Measurements from ENCODE around the gene PROK2.

The PROK2 gene

GRCh38 chr3:71784914-71785531 is at the start of gene PROK2:
Gene PROK2, minus strand, starts transcription at chr3:71785148. Its CDS starts 96 bp downstream, at chr3:71785052.
- peak within 1 kb of the TSS; percentile 5 to 39 (median 24) for H3K4me3 ChIP-seq
- peak within 1 kb of the TSS in 2 of 21 experiments; percentile 31 to 39 for H3K27ac ChIP-seq

DNA sequence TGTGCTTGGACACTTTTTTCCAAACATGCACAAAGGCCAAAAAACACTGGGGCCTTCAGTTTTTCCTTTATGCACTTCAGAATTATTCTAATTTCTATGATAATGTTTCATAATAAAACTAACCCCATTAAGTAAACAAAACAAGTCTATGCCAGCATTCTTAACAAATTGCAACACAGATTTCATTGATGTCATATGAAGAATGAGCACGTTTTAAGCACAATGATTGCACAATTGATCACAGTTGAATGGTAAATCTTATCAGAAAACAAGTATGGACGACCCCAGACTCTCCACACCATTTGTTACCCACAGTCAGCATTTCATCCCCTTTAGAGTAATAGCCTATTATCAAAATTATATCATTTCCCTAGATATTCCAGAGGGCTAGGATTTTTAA is 46.7 kb upstream of the PROK2 start:
- no peak overlapping the region for H3K27ac ChIP-seq

GRCh38 chr3:71825551-71826283 is 40.8 kb upstream of the PROK2 start:
- Histone ChIP-seq H3K27ac (no peak overlapping the region), H3K4me3 (no peak overlapping the region)

More for the DNA sequence above, 46.7 kb upstream of the PROK2 start:
- H3K4me3 ChIP-seq = no peak overlapping the region

GRCh38 chr3:71821116-71821515 is 36.2 kb upstream of the PROK2 start:
- no peak overlapping the region for H3K27ac ChIP-seq
- H3K4me3 ChIP-seq = no peak overlapping the region

GRCh38 chr3:71817262-71817661 is 32.3 kb upstream of the PROK2 start:
- Histone ChIP-seq H3K4me3 (no peak overlapping the region), H3K27ac (no peak overlapping the region)

GRCh38 chr3:71816767-71817156 is 31.8 kb upstream of the PROK2 start:
- Histone ChIP-seq H3K4me3 (no peak overlapping the region), H3K27ac (no peak overlapping the region)

GRCh38 chr3:71815340-71816067 is 30.6 kb upstream of the PROK2 start:
- Histone ChIP-seq H3K4me3 (no peak overlapping the region), H3K27ac (no peak overlapping the region)

- H3K4me3 ChIP-seq = no peak overlapping the region
- H3K27ac ChIP-seq = no peak overlapping the region
These were observed 28.8 kb upstream of the PROK2 start for GRCh38 chr3:71813704-71814103.

- Histone ChIP-seq H3K4me3 (no peak overlapping the region), H3K27ac (no peak overlapping the region)
These were observed 28.1 kb upstream of the PROK2 start for GRCh38 chr3:71813073-71813472.

GRCh38 chr3:71810056-71810455 is 25.1 kb upstream of the PROK2 start:
- Histone ChIP-seq H3K4me3 (no peak overlapping the region), H3K27ac (no peak overlapping the region)

DNA sequence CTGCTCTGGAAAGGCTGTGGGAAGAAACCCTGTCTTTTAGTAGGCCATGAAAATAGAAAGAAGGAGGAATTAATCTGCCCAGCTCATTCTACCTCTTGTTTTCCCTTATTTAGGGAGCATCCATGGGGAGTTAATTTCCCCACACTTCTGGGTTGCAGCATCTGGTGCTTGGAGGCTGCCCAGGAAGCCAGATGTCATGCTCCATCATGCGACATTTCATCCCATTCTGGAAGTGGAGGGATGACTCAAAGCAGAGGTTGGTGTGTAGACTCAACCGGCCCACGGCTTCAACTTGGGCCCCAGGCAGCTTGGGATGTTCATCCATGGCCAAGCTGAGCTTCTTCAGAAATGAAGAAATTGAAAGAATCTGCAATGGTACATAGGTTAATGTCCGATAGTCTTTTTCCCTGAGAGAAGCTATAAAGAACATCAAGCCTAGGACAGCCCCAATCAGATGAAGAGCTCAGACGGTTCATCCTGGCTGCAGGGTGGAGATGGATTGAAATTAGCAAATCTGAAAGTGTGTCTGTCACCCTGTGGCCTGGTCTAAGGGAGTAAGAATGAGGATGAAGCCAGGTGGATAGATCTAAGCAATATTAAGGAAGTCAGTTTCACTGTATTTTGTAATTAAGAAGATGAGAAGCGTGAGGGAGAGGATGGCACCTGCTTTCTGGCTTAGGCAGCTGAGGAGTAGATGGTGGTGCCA is 24.5 kb upstream of the PROK2 start:
- H3K4me3 ChIP-seq = no peak overlapping the region
- H3K27ac ChIP-seq = no peak overlapping the region

GRCh38 chr3:71806736-71807135 is 21.8 kb upstream of the PROK2 start:
- no peak overlapping the region for H3K27ac ChIP-seq
- H3K4me3 ChIP-seq = no peak overlapping the region

GRCh38 chr3:71805691-71806090 is 20.7 kb upstream of the PROK2 start:
- peak overlapping the region in 1 of 21 experiments; percentile 32 for H3K27ac ChIP-seq

DNA sequence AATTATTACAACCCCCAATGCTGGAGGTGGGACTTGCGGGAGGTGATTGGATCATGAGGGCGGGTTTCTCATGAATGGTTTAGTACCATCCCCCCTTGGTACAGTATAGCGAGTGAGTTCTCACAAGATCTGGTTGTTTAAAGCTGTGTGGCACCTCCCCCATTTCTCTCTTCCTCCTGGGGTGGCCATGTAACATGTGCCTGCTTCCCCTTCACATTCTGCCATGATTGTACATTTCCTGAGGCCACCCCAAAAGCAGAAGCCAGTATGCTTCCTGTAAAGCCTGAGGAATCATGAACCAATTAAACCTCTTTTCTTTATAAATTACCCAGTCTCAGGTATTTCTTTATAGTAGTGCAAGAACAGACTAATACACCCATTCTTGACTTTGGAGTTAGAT is 20.3 kb upstream of the PROK2 start:
- H3K4me3 ChIP-seq = no peak overlapping the region
- H3K27ac ChIP-seq = peak overlapping the region in 1 of 21 experiments; percentile 32

More at GRCh38 chr3:71805691-71806090, 20.7 kb upstream of the PROK2 start:
- H3K4me3 ChIP-seq = no peak overlapping the region

- Histone ChIP-seq H3K27ac (no peak overlapping the region), H3K4me3 (no peak overlapping the region)
These were observed 18.3 kb upstream of the PROK2 start for GRCh38 chr3:71803248-71803647.

DNA sequence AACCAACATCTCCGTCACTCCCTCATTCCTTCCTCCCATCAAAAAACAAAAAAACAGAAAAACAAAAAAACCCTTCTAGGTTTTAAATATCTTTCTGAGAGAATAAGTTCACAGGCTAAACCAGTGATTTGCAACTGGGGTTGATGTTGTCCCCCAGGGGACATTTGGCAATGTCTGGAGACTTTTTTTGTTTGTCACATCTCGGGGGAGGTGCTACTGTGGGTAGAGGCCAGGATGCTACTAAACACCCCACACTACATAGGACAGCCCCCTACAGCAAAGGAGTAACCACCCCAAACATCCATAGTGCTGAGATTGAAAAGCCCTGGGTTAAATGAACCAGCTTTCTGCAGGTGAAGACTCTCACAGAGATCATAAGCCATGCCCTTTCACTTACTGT is 17.0 kb upstream of the PROK2 start:
- Histone ChIP-seq H3K27ac (no peak overlapping the region), H3K4me3 (no peak overlapping the region)

- H3K4me3 ChIP-seq = no peak overlapping the region
- no peak overlapping the region for H3K27ac ChIP-seq
These were observed 15.1 kb upstream of the PROK2 start for GRCh38 chr3:71800023-71800422.

DNA sequence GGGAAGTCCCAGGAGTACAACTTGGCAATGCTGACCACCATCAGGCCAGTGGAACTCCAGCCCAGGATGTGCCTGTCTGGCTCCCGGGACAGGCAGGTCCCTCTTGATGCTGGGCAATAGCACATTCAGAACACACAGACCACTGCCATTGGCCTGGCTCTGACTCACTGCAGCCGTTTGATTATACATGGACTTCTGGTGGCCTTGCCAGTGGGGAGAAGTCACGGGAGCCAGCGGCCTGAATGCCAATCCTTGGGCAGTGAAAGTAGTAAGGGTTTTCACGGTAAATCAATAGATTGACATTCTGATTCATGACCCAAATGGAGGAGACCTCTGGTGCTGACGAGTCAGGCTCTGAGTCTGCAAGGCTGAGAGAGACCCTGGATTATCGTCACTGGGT is 12.5 kb upstream of the PROK2 start:
- H3K4me3 ChIP-seq = no peak overlapping the region

DNA sequence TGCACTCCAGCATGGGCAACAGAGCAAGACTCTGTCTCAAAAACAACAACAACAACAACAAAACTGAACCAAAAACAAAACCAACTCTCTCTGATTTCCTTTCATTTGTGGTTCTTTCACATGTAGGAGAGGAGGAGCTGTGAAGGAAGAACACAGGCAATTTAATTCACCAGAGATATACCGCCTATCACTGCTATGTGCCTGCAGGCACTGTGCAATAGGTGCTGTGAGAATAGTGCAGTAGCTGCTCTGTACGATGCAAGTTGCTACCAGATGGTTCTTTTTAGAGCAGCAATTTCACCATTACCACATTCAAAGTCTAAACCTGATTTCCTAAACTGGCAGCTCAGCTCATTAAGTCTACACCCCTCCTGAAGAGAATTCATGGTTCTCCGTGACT is 11.3 kb upstream of the PROK2 start:
- H3K27ac ChIP-seq = no peak overlapping the region
- no peak overlapping the region for H3K4me3 ChIP-seq

More for the DNA sequence above, 12.5 kb upstream of the PROK2 start:
- no peak overlapping the region for H3K27ac ChIP-seq

- Histone ChIP-seq H3K4me3 (no peak overlapping the region), H3K27ac (no peak overlapping the region)
These were observed 6.7 kb upstream of the PROK2 start for GRCh38 chr3:71791634-71792033.
